Measurements from ENCODE around the gene EEFSEC.
A peak's percentile ranks its signal among the peaks of the same experiment; 100 is the strongest.

Gene EEFSEC

GRCh38 chr3:128160661-128161060 lies 7.4 kb downstream of the EEFSEC start:
- H3K4me3 Mint-ChIP-seq: no peak overlapping the region
- H3K27ac Mint-ChIP-seq: no peak overlapping the region
- no peak for TF ChIP-seq CTCF (IDR thresholded peaks at IDR 0.05; ENCODE audit: unreplicated experiment in 3 of 3)
- H3K9me3 Mint-ChIP-seq: peaks cover 21% of the 10 kb centered on the region
- H3K36me3 Mint-ChIP-seq (ENCODE audit: low read depth): peaks cover 42% of the 10 kb centered on the region
- H3K4me1 Mint-ChIP-seq: no peaks in the 10 kb centered on the region
- H3K27me3 Mint-ChIP-seq (ENCODE audit: low read depth): peaks cover 4% of the 10 kb centered on the region

- H3K27ac Mint-ChIP-seq: no peak overlapping the region
- H3K9me3 Mint-ChIP-seq: peaks cover 7% of the 10 kb centered on the region
- H3K27me3 Mint-ChIP-seq (ENCODE audit: low read depth): peaks cover 4% of the 10 kb centered on the region
- TF ChIP-seq CTCF (IDR thresholded peaks at IDR 0.05; ENCODE audit: unreplicated experiment in 3 of 3): no peak
- H3K4me1 Mint-ChIP-seq: peaks cover 20% of the 10 kb centered on the region
- H3K36me3 Mint-ChIP-seq (ENCODE audit: low read depth): peaks cover 19% of the 10 kb centered on the region
- no peak overlapping the region for H3K4me3 Mint-ChIP-seq
These were observed 10.2 kb downstream of the EEFSEC start for GRCh38 chr3:128163432-128163831.

GRCh38 chr3:128166971-128167453 lies 13.7 kb downstream of the EEFSEC start:
- TF ChIP-seq CTCF (IDR thresholded peaks at IDR 0.05; ENCODE audit: unreplicated experiment in 3 of 3): no peak

GRCh38 chr3:128167646-128167972 lies 14.3 kb downstream of the EEFSEC start:
- TF ChIP-seq CTCF (IDR thresholded peaks at IDR 0.05; ENCODE audit: unreplicated experiment in 3 of 3): no peak

More at GRCh38 chr3:128166971-128167453, 13.7 kb downstream of the EEFSEC start:
- Mint-ChIP-seq H3K27ac (peak overlapping the region; percentile 87 to 92 (median 92)), H3K27me3 (ENCODE audit: low read depth) (no peaks in the 10 kb centered on the region), H3K4me3 (no peak overlapping the region), H3K36me3 (ENCODE audit: low read depth) (peaks cover 4% of the 10 kb centered on the region), H3K9me3 (no peaks in the 10 kb centered on the region), H3K4me1 (peaks cover 32% of the 10 kb centered on the region)

GRCh38 chr3:128167973-128168674 lies 14.8 kb downstream of the EEFSEC start:
- H3K27me3 Mint-ChIP-seq (ENCODE audit: low read depth): no peaks in the 10 kb centered on the region
- H3K36me3 Mint-ChIP-seq (ENCODE audit: low read depth): peaks cover 4% of the 10 kb centered on the region
- H3K4me3 Mint-ChIP-seq: peak overlapping the region; percentile 18 to 35 (median 19)
- TF ChIP-seq CTCF (IDR thresholded peaks at IDR 0.05; ENCODE audit: unreplicated experiment in 3 of 3): no peak
- peaks cover 35% of the 10 kb centered on the region for H3K4me1 Mint-ChIP-seq
- H3K27ac Mint-ChIP-seq: peak overlapping the region; percentile 87 to 92 (median 92)
- no peaks in the 10 kb centered on the region for H3K9me3 Mint-ChIP-seq

More at GRCh38 chr3:128167646-128167972, 14.3 kb downstream of the EEFSEC start:
- Mint-ChIP-seq H3K9me3 (no peaks in the 10 kb centered on the region), H3K27me3 (ENCODE audit: low read depth) (no peaks in the 10 kb centered on the region), H3K27ac (peak overlapping the region; percentile 87 to 92 (median 92)), H3K36me3 (ENCODE audit: low read depth) (peaks cover 4% of the 10 kb centered on the region), H3K4me1 (peaks cover 32% of the 10 kb centered on the region), H3K4me3 (peak overlapping the region; percentile 18 to 35 (median 19))

GRCh38 chr3:128168836-128169235 lies 15.6 kb downstream of the EEFSEC start:
- H3K27me3 Mint-ChIP-seq (ENCODE audit: low read depth): no peaks in the 10 kb centered on the region
- peaks cover 42% of the 10 kb centered on the region for H3K4me1 Mint-ChIP-seq
- peaks cover 4% of the 10 kb centered on the region for H3K36me3 Mint-ChIP-seq (ENCODE audit: low read depth)
- H3K4me3 Mint-ChIP-seq: no peak overlapping the region
- no peaks in the 10 kb centered on the region for H3K9me3 Mint-ChIP-seq
- TF ChIP-seq CTCF (IDR thresholded peaks at IDR 0.05; ENCODE audit: unreplicated experiment in 3 of 3): no peak
- peak overlapping the region; percentile 87 to 92 (median 92) for H3K27ac Mint-ChIP-seq

All from nephron (organoid).